ENCODE data around the gene TICAM2.

Gene TICAM2

GRCh38 chr5:115530426-115530825, 71.9 kb downstream of the TICAM2 start:
- DNase-seq, result no peak

Data from DMS 273 treated with DMSO at 0.1 percent for 48 hours (cell line).